Measurements from ENCODE around the gene SNX27.
"Not testable (repeated sequence)": the region's sequence is repeated elsewhere in the genome, so short reads cannot be mapped to it uniquely, and the experiment has no call there.

Gene SNX27

GRCh38 chr1:151604291-151604690, 7.6 kb upstream of the SNX27 start:
- no peak for DNase-seq

DNA sequence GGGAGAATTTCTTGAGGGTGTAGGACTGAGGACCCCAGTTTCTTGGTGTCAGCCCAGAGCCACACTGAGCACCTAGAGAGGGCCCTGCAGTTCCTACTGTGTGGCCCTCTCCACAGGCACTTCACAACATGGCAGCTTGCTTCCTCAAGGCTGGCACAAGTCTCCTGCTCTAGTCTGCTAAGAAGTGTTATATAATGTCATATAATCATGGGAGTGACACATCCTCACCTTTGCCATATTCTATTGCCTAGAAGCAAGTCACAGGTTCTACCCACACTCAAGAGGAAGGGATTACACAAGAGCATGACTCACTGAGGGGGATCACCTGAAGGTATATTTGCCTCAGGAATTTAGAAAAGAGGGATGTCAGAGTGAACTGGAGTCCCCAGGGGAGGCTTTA, 5.5 kb upstream of the SNX27 start:
- no peak for DNase-seq

GRCh38 chr1:151606857-151607256, 5.0 kb upstream of the SNX27 start:
- DNase-seq, result no peak

DNA sequence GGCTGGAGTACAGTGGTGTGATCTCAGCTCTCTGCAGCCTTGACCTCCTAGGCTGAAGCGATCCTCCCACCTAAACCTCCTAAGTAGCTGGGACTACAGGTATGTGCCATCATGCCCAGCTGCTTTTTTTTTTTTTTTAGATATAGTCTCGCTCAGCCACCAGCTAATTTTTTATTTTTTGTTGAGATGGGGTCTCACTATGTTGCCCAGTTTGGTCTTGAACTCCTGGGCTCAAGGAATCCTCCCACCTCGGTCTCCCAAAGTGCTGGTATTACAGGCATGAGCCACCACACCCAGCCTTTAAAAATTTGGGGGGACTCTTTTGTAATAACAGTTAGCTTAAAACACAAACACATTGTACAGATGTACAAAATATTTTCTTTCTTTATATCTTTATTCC, 1.7 kb upstream of the SNX27 start:
- DNase-seq, result no peak

DNA sequence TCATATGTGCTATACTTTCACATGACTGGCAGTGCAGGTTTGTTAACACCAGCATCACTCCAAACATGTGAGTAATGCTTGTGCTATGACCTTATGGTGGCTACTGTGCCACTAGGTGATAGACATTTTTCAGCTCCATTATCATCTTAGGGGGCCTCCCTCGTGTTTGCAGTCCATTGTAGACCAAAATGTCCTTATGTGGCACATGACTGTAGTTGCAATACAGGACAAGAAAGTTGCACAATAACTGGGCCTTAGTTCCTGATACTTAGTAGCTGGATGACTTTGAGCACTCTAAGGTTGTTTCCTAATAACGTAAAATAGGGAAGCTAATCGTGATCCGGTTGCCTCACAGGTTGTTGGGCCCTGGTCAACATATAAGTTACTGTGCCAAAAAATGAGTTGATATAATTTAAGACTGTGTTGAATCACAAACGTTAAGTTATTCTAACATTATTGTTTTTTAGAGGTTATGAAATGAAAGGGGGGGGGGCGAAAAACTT, 511 bp upstream of the SNX27 start:
- no peak for DNase-seq

- DNase-seq, result peak; percentile 16
These were observed 841 bp downstream of the SNX27 start for GRCh38 chr1:151612501-151613281.

GRCh38 chr1:151613282-151613780, 1.5 kb downstream of the SNX27 start:
- DNase-seq, result no peak

GRCh38 chr1:151615711-151616504, 4.1 kb downstream of the SNX27 start:
- DNase-seq, result no peak

GRCh38 chr1:151616505-151616849, 4.6 kb downstream of the SNX27 start:
- DNase-seq, result no peak

DNA sequence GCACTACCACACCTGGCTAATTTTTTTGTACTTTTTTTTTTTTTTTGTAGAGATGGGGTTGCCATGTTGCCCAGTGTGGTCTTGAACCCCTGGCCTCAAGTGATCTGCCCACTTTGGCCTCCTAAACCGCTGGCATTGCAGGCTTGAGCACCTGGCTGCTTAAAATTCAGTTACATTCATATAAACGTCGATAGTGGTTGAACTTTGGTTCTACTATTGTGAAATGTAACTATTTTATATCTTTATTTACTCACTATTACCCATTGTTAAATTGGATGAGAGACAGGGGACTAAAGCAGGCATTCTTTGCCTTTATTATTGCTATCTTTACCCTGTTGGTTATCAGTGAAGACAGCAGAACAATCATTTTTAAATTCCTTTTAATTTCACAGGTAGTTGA, 6.2 kb downstream of the SNX27 start:
- DNase-seq, result no peak

GRCh38 chr1:151618470-151618869, 6.6 kb downstream of the SNX27 start:
- no peak for DNase-seq

- not testable (repeated sequence) for DNase-seq
These were observed 7.1 kb downstream of the SNX27 start for GRCh38 chr1:151618996-151619395.

- DNase-seq, result no peak
These were observed 7.7 kb downstream of the SNX27 start for GRCh38 chr1:151619489-151620093.

DNA sequence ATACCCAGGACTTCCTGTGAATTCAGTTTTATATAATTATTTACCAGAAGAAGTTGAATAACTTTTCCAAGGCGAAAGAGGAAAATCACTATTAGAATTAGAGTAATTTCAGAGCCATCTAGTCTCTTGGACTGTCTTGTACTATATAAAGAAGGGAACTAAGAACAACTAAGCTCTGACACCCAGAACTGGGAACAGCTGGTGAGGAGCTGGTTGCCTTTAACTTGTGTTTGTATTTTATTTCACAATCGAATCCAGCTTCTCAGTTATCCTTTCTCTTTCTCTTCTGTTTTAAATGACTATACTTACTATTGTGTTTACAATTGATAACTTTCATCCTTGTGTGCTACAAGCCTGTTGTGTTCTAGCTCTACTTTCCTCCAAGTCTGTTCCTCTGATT, 8.4 kb downstream of the SNX27 start:
- no peak for DNase-seq

GRCh38 chr1:151621351-151621750, 9.5 kb downstream of the SNX27 start:
- no peak for DNase-seq

- no peak for DNase-seq
These were observed 12.9 kb downstream of the SNX27 start for GRCh38 chr1:151624783-151625182.

- no peak for DNase-seq
These were observed 15.0 kb downstream of the SNX27 start for GRCh38 chr1:151626740-151627334.

- DNase-seq, result no peak
These were observed 17.4 kb downstream of the SNX27 start for GRCh38 chr1:151629278-151629677.

DNA sequence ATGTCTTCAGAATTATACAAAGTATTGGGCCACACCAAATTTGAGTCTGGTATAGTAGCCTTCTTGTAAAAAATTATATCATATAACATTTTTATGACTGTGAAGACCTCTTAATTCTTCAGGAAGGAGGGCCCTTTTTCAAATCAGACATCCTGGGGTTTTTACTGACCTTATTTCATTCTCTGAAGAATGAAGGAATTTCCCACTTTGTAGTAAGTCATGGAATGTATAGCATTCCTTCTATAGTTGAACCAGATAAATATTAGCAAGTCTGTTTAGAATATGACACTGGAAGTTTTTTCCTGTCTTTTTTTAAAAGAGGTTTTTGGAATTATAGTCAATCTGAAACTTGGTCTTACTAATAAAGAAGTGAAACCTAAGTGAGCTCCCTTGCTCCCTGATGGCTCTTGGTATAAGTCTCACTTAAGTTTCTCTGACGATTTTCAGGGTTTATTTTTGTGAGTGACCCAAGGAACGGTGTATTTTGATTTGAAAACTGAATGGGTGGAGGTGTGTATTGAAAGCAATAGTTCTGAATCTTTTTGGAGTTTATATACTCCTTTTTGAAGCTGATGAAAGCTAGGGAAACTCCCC, 23.7 kb downstream of the SNX27 start:
- no peak for DNase-seq

- DNase-seq, result no peak
These were observed 26.4 kb downstream of the SNX27 start for GRCh38 chr1:151638074-151638775.

DNA sequence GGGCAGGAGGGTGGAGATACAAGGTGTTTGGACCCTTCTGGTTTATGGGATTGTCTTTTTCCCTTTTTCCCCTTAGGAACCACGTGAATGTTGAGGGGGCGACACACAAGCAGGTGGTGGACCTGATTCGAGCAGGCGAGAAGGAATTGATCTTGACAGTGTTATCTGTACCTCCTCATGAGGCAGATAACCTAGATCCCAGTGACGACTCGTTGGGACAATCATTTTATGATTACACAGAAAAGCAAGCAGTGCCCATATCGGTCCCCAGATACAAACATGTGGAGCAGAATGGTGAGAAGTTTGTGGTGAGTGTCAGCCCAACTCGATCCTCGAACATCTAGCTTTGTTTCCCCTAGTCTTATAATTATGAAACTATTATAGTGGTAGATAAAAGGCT, 27.0 kb downstream of the SNX27 start:
- DNase-seq, result no peak

- DNase-seq, result no peak
These were observed 27.6 kb downstream of the SNX27 start for GRCh38 chr1:151639466-151639865.

All from effector CD8-positive, alpha-beta T cell (primary cell).